Peyer's patch (tissue), 4 donors: ENCODE data around the gene NDUFAF5.

ENCODE experiments used
- POLR2A ChIP-seq, 2 donors: fragments of 450-650 bp; IDR thresholded peaks; one replicate each; pipeline ENCODE4 v1.5.1; 2017; ENCODE audit warnings: antibody characterized with exemption in 2 of 2, mild to moderate bottlenecking in 2 of 2, moderate library complexity in 2 of 2
- TF ChIP-seq, protein P1 (sequence below), 6 experiments: fragments of 450-650 bp in 4 of 6; fragments of 200-600 bp in 2 of 6; sonication (generic) in 1 of 6; IDR thresholded peaks; one replicate each; pipeline ENCODE4 v1.5.1; 2017 to 2019; ENCODE audit warnings: antibody characterized with exemption in 6 of 6, mild to moderate bottlenecking in 3 of 6, moderate library complexity in 1 of 6

DNA sequence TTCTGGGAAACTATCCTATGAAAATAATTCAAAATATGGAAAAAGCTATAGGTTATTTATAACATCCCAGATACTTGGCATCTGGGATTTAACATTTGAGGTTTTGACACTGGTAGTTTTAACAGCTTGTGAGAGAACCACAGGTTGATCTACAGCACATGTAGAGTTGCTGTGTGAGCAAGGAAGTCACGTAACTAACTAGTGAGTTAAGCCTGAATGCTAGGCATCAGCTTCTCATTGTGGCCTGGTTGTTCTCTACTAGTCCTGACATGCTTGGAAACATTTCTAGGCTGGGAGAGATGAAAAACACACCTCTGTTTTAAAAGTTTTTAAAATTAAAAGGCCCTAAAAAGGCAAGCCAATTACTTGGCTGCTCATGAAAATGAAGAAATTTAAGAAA is 28.3 kb upstream of the NDUFAF5 start:
- TF ChIP-seq, protein P1, sequence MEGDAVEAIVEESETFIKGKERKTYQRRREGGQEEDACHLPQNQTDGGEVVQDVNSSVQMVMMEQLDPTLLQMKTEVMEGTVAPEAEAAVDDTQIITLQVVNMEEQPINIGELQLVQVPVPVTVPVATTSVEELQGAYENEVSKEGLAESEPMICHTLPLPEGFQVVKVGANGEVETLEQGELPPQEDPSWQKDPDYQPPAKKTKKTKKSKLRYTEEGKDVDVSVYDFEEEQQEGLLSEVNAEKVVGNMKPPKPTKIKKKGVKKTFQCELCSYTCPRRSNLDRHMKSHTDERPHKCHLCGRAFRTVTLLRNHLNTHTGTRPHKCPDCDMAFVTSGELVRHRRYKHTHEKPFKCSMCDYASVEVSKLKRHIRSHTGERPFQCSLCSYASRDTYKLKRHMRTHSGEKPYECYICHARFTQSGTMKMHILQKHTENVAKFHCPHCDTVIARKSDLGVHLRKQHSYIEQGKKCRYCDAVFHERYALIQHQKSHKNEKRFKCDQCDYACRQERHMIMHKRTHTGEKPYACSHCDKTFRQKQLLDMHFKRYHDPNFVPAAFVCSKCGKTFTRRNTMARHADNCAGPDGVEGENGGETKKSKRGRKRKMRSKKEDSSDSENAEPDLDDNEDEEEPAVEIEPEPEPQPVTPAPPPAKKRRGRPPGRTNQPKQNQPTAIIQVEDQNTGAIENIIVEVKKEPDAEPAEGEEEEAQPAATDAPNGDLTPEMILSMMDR (IDR thresholded peaks at IDR 0.05) = no peak
- TF ChIP-seq POLR2A (IDR thresholded peaks at IDR 0.05) = no peak
